ENCODE measurements around the gene MOV10L1.

The MOV10L1 gene

DNA sequence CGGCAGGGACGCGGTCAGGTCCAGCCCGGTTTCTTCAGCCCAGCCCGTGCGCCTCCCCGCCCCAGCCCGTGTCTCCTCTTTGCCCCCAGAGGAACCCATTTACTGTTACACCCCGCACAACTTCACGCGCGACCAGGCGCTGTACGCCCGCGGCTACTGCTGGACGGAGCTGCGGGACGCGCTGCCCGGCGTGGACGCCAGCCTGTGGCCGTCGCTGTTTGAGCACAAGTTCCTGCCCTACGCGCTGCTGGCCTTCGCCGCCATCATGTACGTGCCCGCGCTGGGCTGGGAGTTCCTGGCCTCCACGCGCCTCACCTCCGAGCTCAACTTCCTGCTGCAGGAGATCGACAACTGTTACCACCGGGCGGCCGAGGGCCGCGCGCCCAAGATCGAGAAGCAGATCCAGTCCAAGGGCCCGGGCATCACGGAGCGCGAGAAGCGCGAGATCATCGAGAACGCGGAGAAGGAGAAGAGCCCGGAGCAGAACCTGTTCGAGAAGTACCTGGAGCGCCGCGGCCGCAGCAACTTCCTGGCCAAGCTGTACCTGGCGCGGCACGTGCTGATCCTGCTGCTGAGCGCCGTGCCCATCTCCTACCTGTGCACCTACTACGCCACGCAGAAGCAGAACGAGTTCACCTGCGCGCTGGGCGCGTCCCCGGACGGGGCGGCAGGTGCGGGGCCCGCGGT lies 87.2 kb downstream of the MOV10L1 start:
- no peak for DNase-seq (ENCODE audit: low spot score)

DNA sequence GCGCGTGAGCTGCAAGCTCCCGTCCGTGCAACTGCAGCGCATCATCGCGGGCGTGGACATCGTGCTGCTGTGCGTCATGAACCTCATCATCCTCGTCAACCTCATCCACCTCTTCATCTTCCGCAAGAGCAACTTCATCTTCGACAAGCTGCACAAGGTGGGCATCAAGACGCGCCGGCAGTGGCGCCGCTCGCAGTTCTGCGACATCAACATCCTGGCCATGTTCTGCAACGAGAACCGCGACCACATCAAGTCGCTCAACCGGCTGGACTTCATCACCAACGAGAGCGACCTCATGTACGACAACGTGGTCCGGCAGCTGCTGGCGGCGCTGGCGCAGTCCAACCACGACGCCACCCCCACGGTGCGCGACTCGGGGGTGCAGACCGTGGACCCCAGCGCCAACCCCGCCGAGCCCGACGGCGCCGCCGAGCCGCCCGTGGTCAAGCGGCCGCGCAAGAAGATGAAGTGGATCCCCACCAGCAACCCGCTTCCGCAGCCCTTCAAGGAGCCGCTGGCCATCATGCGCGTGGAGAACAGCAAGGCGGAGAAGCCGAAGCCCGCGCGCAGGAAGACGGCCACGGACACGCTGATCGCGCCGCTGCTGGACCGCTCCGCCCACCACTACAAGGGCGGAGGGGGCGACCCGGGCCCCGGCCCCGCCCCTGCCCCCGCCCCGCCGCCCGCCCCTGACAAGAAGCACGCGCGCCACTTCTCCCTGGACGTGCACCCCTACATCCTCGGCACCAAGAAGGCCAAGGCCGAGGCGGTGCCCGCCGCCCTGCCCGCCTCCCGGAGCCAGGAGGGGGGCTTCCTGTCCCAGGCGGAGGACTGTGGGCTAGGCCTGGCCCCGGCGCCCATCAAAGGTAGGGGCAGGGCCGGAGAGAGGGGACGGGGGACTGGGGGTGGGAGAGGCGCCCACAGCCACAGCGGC lies 88.0 kb downstream of the MOV10L1 start:
- no peak for DNase-seq (ENCODE audit: low spot score)

DNA sequence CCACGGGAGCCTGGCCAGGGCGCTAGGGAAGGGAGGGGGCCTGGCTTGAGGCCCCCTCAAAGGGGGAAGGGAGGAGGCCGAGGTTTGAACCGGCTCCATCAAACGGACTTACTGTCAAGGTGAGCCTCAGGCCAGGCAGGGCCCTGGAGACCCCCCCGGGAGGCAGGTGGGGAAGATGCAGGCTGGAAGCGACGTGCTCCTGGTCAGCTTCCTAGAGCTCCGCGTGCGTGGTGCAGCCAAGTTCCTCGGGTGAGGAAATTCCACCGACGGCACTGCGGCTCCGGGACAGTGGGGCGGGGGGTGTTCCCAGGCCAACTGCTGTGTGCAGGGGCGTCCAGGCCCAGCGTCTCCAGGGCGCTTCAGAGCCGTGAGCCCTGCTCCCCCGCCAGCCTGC lies 88.7 kb downstream of the MOV10L1 start:
- no peak for DNase-seq (ENCODE audit: low spot score)

DNA sequence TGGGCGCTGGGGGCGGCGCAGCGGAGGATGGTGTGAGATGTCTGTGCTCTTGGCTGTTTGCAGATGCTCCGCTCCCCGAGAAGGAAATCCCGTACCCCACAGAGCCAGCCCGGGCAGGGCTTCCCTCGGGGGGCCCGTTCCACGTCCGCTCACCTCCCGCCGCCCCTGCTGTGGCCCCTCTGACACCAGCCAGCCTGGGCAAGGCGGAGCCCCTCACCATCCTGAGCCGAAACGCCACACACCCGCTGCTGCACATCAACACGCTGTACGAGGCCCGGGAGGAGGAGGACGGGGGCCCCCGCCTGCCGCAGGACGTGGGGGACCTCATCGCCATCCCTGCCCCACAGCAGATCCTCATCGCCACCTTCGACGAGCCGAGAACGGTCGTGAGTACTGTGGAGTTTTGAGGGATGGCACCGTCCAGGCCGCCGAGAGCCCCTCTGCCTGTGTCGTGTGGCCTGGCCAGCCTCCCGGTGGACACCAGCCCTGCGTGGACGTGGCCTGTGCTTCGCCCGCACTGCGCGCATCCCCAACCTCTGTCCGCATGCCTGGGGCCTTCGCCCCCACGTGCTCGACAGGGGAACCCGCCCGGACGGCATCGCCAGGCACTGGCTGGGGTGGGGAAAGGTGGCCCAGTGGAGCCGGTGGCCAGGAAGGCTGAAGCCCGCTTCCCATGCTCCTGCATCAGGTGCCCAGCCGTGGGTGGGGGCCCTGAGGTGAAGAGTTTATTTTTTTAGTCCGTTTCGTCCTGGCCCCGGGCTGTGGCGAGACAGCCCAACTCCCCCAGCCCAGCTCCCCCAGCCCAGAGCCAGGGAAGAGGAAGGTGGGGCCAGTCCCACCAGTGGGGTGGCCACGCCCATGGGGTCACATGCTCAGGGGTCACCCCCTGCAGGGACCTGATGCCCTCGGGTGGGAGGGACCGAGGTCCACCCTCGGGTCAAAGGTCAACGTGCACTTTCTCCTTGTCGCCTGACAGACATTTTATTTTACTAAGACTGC lies 89.4 kb downstream of the MOV10L1 start:
- DNase-seq (ENCODE audit: low spot score) = no peak

DNA sequence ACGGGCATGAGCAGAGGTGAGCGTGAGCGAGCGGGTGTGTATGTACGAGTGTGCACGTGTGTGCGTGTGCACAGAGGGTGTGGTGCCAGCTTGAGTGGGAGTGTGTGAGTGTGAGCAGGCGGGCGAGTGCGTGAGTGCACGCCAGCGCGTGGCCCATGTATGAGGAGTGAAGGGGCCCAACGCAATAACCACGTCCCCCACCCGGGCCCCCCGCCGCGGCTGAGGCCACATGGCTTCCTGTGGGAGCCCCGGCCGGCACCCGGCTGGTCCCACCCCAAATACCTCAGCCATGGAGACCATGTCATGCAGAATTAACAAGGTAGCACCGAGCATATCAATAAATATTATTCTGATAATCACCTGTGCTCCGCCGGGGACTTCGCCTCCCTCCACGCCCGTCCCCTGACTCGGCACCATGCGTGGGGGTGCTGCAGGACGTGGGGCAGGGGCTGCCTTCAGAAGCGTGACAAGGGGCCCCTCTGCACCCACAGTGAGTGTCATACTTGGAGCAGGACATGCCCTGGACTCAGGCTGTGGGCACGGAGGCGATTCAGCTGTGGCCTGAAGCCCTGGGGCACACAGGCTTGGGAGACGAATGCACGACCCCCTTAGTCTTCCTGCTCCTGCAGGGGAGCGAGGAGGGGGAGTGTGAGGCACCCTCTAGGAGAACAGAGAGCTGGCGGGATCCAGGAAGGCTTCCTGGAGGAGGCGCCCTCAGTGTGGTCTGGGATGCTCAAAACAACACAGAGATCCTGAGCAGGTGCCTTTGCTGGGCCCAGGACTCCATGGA lies 90.3 kb downstream of the MOV10L1 start:
- DNase-seq (ENCODE audit: low spot score) = no peak

DNA sequence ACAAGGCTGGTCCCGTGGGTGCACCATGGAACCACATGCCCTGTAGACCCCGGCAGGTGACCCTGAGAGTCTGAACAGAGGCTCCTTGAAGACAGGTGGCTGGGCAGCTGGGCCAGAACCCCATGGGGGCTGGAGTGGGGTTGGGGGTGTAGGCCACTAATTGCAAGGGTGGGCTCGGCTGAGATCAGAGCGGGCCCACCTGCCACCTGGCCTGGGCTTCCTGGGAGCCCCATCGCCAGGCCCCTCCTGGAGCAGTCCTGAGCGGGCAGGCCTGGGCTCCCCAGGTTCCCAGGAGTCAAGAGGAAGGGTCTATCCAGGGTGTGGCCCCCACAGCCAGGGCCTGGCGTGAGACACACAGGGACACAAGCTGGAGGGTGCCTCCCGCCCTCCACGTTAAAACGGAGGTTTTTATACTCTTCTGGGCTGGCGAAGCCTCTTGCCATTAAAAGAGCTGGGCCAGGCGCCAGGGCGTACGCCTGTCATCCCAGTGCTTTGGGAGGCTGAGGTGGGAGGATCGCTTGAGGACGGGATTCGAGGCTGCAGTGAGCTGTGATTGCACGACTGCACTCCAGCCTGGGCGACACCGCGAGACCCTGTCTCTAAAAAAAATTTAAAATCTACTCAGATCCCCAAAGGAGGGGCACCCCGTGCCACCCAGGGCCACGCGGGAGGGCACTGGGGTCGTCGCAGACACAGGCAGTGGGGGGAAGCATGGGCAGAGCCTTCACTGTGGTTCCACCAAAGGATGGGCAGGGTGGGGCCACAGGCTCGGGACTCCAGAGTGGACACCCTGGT lies 91.1 kb downstream of the MOV10L1 start:
- DNase-seq (ENCODE audit: low spot score) = no peak

DNA sequence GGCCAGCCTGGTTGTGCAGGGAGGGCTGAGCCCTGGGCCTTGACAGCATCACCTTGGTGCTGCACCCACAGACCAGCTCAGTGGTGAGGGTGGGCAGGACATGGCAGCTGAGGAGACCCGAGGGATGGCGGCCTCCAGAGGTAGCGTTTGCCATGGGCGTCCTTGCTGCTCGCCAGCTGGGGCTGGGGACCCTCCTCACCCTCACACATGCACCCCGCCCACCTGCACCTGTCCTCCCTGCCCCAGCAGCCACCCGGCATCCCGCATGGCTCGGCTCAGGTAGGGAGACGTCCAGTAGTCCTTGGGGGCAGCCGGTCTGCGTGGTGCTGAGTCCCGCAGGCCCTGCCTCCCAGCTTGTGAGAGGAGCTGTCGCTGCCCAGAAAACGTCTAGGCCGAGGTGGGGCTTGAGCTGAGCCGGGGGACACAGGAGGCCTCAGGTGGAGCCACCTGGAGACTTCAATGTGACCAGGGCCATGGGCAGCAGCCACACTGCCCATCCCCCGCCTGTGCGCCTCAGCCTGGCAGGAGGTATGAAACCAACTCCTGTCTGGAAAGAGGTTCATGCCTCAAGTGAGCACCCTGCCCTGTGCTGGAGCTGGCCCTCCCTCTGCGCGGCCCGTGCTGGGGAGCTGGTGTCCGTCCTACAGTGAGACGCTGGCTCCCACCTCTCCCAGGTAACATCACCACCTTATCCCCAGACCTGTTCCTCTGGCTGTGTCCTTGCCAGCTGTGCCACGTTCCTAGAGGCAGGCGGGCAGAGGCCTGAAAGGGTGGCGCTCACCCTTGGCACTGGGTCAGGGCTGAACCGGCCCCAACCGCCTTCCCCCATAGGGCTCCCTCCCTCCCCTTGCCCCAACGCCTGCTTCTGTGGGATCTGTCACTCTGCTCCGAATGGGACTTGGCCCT lies 92.6 kb downstream of the MOV10L1 start:
- DNase-seq (ENCODE audit: low spot score) = no peak

DNA sequence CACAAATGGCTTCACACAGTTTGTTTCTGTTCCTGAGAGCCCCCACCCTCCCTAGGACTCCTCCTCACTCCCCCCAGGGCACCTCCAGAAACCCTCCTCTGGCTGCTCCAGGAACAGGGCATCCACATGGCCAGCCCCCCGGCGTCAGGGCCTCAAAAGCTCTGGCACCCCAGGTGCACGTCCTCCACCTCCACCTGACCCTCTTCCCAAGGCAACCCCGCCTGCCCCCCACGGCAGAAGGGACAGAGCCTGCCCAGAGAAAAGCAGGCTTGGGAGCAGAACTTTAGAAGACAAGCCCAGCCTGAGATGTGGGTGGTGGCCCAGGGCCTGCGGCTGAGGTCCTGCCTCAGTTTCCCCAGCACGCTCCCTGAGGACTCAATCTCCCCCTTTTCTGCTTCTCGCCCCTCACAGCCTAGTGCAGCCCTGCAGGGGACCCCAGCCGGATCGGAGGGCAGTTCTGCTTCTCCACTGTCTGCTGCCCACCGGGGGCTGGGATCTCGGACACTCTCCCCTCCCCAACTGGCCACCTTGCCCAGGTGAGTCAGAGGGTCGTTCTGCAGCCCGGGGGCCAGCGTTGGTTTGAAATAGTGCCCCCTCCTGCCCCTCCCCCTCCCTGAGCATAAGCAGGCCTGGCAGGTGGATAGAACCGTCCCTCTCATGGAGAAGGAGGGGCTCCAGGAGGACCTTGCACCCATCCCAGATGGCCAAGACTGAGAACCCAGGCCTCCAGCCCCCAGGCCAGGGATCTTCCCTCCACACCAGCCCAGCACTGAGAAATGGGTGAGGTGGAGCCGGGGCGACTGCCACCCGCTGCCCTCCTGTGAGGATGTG lies 93.5 kb downstream of the MOV10L1 start:
- DNase-seq (ENCODE audit: low spot score) = no peak

DNA sequence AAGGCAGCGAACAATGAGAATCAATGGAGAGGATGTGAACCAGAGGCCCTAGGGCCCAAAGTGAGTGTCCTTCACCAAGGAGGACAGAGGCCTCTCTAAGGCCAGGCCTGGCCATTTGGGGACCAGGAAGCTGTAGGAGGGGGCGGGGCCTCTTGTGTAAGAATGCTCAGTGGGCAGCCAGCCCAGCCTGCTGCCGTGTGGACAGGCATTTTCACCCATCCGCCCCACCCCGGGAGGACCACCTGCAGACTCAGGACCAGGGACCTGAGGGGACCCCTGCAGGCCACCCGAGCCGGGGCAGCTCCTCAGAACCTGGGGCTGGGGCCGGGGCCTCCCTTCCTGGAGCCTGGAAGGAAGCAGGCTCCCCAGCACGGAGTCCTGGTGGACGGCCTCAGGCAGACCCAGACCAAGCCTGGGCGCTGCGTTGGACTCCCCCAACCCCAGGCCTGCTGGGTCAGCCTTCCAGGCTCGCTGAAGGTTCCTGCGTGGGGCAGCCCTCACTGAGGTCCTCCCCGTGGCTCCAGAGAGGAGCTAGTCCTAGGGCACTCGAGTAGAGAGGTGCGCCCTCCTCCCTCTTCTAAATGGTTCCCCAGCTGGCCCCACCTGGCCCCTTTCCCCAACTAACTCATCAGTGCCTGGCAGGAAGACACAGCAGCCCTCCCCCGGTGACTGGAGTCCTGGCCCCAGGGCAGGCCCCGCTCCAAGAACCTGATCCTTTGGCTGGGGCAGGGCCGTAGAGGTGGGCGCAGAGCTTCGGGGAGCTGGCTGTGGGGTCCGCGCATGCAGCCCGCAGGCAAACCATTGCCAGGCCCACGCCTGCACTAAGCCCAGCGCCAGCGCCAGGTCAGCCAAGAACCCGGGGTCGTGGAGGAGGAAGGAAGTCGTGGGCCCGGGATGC lies 94.4 kb downstream of the MOV10L1 start:
- peak; percentile 78 for DNase-seq (ENCODE audit: low spot score)

DNA sequence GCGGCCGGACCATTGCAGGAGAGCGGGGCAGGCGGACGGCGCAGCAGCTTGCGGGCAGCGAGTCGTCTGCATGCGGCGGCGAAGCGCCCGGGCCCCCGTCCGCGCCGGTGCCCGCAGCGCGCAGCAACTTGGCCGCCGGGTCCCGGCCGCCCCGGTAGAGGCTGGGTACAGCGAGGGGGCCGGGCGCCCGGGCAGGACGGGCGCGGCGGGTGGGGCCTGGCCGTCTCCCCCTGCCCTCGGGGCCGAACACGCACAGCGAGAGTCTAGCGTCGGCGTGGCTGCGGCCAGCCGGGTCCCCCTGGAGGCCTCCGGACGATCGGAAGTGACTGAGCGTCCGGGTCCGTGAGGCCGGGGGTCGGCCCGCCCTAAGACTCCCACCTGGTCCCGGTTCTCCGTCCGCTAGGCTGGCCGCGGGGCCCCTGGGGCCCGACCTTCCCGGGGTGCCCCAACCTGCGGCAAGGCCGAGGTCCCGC lies 95.1 kb downstream of the MOV10L1 start:
- no peak for DNase-seq (ENCODE audit: low spot score)

DNA sequence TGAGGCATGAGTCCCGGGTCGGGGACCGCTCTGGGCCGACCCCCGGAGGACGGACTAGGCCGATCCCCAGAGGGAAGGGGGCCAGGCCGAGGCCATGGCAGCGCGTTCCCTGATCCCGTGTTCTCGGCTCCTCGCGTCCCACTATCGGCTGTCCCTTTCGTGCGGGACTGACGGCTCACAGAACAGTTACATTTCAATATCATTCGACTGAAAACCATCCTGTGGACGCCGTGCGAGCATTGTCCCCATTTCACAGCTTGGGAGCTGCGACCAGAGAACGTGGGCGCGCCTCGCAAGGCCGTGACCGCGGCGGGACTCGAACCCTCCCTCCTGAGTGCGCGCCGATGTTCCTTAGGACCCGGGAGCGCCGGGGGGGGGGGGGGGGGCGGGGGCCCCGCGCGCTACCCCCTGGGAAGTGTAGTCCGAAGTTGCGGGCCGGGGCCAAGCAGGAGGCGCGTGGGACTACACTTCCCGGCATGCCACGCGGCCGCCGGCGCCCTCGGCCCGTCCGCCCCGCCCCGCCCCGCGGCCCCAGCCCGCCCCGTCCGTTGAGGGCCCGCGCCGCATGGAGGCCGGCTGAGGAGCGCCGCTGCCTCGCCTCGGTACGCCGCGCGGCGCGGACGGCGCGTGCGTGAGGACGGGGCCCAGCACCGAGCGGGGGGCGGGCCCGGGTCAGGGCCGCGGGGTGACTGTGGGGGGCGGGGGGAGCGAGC lies 95.7 kb downstream of the MOV10L1 start, which contains the start of gene TRABD:
TRABD (plus strand) TSS at position 539 of the 713 bp plus-strand sequence. CDS start 7,148 bp downstream, outside the sequence.
- DNase-seq (ENCODE audit: low spot score) = peak; percentile 99

DNA sequence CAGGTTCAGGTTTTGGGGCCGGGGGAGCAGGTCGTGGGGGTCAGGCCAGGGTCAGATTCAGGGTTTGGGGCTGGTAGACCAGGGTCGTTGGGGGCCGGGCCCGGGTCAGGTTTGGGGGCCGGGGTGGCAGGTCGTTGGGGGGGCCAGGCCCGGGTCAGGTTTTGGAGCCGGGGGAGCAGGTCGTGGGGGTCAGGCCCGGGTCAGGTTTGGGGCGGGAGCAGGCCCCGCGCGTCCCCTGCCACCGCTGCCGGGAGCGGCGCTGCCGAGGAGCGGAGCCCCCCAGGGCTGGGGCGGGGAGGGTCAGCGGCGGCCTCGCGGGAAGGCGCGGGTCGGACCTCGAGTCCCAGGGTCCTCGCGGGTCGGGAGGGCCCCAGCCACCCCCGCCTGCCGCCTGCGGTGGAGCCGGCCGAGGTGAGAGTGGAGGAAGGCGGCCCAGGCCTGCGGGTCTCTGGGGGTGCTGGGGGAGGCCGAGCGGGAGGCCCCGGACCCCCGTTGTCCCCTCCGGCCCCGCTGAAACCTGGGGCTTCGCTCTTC lies 96.4 kb downstream of the MOV10L1 start:
- peak; percentile 50 for DNase-seq (ENCODE audit: low spot score)

DNA sequence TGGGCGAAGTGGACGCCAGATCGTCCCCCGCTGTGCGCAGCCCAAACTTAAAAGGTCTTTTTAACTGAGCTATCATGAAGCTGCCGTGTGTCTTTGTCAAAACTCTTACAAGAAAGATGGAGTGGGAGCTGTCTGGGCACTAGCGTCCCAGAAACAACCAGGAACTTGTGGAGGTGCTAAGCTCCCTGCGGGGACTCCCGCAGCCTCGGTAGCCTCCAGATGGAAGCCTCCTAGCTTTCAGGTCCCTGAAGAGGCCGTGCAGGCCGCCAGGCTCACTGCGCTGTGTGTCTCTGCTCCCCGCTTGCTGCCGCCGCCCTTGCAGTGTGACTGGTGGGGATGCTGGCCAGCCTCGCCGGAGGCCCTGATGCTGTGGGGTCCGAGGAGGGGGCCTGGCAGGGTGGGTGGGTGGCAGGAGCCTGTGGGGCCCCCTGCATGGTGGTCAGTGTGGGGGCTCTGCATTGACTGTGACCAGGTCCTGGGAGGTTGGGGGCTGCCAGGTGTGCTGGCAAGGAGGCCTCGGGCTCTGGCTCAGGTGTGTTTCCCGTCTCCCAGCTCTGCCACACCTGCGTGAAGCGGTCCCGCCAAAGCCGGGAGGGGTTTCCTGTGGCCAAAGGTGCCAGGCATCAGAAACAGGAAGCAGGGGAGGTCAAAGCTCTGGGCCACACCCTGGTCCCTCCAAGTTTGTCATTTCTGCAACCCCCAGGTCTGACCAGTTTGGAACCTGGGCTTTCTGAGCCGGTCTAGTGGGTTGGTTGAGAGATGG lies 97.1 kb downstream of the MOV10L1 start:
- DNase-seq (ENCODE audit: low spot score) = peak; percentile 40

DNA sequence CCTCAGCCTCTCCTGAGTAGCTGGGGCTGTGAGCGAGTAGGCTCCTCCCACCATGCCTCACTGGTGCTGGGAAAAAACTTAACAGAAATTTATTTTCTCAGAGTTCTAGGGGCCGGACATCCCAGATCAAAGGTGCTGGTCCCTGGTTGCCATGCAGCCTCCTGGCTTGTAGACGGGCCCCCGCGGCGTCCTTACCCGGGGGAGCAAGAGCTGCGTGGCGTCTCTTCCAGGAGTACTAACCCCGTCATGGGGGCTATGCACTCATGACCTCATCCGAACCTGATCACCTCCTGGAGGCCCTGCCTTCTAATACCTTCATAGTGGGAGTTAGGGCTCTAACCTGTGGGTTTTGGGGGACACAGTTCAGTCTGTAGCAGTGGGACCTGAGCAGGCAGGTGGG lies 98.5 kb downstream of the MOV10L1 start:
- DNase-seq (ENCODE audit: low spot score) = no peak

DNA sequence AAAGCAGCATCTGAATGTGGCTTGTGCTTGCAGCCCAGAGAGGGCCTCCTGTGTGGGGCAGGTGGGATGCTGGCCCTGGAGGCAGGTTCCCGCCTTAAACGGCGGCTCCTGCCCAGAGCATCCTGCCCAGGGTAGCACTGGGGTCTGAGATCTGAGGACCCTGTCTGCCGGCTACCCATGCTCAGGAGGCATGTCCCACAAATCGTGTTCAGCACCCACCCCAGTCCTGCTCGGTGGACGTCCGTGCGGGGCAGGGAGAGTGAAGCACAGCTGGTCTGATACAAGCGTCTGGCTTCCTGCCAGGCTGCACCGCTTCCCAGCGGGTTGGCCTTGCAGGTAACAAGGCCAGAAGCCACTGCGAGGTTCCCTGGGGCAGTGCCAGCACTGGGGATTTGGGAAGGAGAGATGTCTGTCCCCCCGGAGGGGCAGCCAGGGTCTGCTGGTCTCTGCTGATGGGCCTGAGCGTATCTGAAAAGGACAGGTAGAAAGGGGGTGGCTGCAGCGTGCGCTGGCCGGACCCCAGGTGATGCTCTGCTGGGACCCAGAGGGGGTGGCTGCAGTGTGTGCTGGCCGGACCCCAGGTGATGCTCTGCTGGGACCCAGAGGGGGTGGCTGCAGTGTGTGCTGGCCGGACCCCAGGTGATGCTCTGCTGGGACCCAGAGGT lies 99.5 kb downstream of the MOV10L1 start:
- DNase-seq (ENCODE audit: low spot score) = no peak
